ENCODE measurements around the gene SLF1. TPM values are rescaled to one million over a fixed set of nuclear protein-coding genes. Genes with fewer than 3 reads are reported as not detected.

Gene SLF1
- polyA plus RNA-seq, 1 of the 3 experiments (the other 2 are of a cell fraction), result 5.5 TPM

- Histone ChIP-seq H3K9ac (no peak overlapping the region), H3K79me2 (ENCODE audit: insufficient read depth) (no peaks in the 10 kb centered on the region), H3F3A (replicated peaks; ENCODE audit: insufficient read depth) (no peaks in the 10 kb centered on the region), H3K27me3 (ENCODE audit: insufficient read depth) (no peaks in the 10 kb centered on the region), H3K9me3 (no peaks in the 10 kb centered on the region), H3K4me1 (ENCODE audit: control insufficient read depth in 1 of 2, insufficient read depth in 2 of 2, low read depth in 1 of 2, low read length in 1 of 2) (no peaks in the 10 kb centered on the region; a peak in 1 of 4 replicates), H3K4me3 (ENCODE audit: low read depth in 2 of 2, low read length in 1 of 2) (no peak overlapping the region), H3K4me2 (no peak overlapping the region), H3K27ac (ENCODE audit: low read depth in 2 of 2, low read length in 1 of 2) (no peak overlapping the region), H3K36me3 (replicated peaks in 1 of 2; ENCODE audit: control insufficient read depth in 1 of 2, insufficient read depth in 2 of 2, low read length in 1 of 2) (peaks cover 11 to 59% of the 10 kb centered on the region in 2 experiments), H3K9me2 (no peaks in the 10 kb centered on the region), H4K20me1 (ENCODE audit: insufficient read depth) (no peaks in the 10 kb centered on the region), H2AFZ (ENCODE audit: low read depth) (no peak overlapping the region)
- DNase-seq, result no peak
- ChIA-PET CTCF (interaction anchor here (0.8 kb wide), 1 partner anchor 26 kb away, joined by 3 read pairs; no protein-coding TSS in a partner anchor), POLR2A (no interaction called here)
- TF ChIP-seq IRF3 (IDR thresholded peaks at IDR 0.05; ENCODE audit: low read depth, low read length), result no peak
Observed at GRCh38 chr5:94711785-94712184, 93.3 kb downstream of the SLF1 start.

GRCh38 chr5:94715768-94716167 is 97.3 kb downstream of the SLF1 start:
- no peak overlapping the region for H3K27ac ChIP-seq (ENCODE audit: low read depth in 2 of 2, low read length in 1 of 2)
- H3F3A ChIP-seq (replicated peaks; ENCODE audit: insufficient read depth), result no peaks in the 10 kb centered on the region
- H3K36me3 ChIP-seq (replicated peaks in 1 of 2; ENCODE audit: control insufficient read depth in 1 of 2, insufficient read depth in 2 of 2, low read length in 1 of 2), result peaks cover 7 to 33% of the 10 kb centered on the region in 2 experiments
- no peaks in the 10 kb centered on the region for H3K27me3 ChIP-seq (ENCODE audit: insufficient read depth)
- H3K9me3 ChIP-seq, result no peaks in the 10 kb centered on the region
- no peaks in the 10 kb centered on the region for H3K79me2 ChIP-seq (ENCODE audit: insufficient read depth)
- ChIA-PET CTCF (interaction anchor here (0.7 kb wide), 1 partner anchor 254 kb away, joined by 3 read pairs; no protein-coding TSS in a partner anchor), POLR2A (interaction anchor here (0.6 kb wide), 1 partner anchor 1133 kb away, joined by 4 read pairs; no protein-coding TSS in a partner anchor)
- no peak overlapping the region for H2AFZ ChIP-seq (ENCODE audit: low read depth)
- 80% methylated on average over 3 of the region's 3 CpGs for WGBS (ENCODE audit: low lambda C conversion rate)
- H3K4me1 ChIP-seq (ENCODE audit: control insufficient read depth in 1 of 2, insufficient read depth in 2 of 2, low read depth in 1 of 2, low read length in 1 of 2), result no peaks in the 10 kb centered on the region
- no peaks in the 10 kb centered on the region for H3K9me2 ChIP-seq
- H3K9ac ChIP-seq, result no peak overlapping the region
- no peak overlapping the region for H3K4me3 ChIP-seq (ENCODE audit: low read depth in 2 of 2, low read length in 1 of 2)
- no peak overlapping the region for H3K4me2 ChIP-seq
- DNase-seq, result no peak
- TF ChIP-seq PBX3 (IDR thresholded peaks at IDR 0.05) (no peak), FOXM1 (IDR thresholded peaks at IDR 0.05; ENCODE audit: low read depth) (no peak)
- H4K20me1 ChIP-seq (ENCODE audit: insufficient read depth), result no peaks in the 10 kb centered on the region

- Histone ChIP-seq H3K4me1 (ENCODE audit: control insufficient read depth in 1 of 2, insufficient read depth in 2 of 2, low read depth in 1 of 2, low read length in 1 of 2) (no peaks in the 10 kb centered on the region; a peak in 1 of 4 replicates), H3K27me3 (ENCODE audit: insufficient read depth) (no peaks in the 10 kb centered on the region), H3K4me2 (no peak overlapping the region), H3K79me2 (ENCODE audit: insufficient read depth) (no peaks in the 10 kb centered on the region), H3K9ac (no peak overlapping the region), H3K4me3 (ENCODE audit: low read depth in 2 of 2, low read length in 1 of 2) (no peak overlapping the region), H3F3A (replicated peaks; ENCODE audit: insufficient read depth) (no peaks in the 10 kb centered on the region), H3K9me2 (no peaks in the 10 kb centered on the region), H3K27ac (ENCODE audit: low read depth in 2 of 2, low read length in 1 of 2) (no peak overlapping the region), H3K9me3 (no peaks in the 10 kb centered on the region), H2AFZ (ENCODE audit: low read depth) (no peak overlapping the region; the same call in 1 of the 2 replicates), H4K20me1 (ENCODE audit: insufficient read depth) (no peaks in the 10 kb centered on the region), H3K36me3 (replicated peaks in 1 of 2; ENCODE audit: control insufficient read depth in 1 of 2, insufficient read depth in 2 of 2, low read length in 1 of 2) (no peaks in the 10 kb centered on the region)
- POLR2A ChIA-PET, result no interaction called here
- WGBS (ENCODE audit: low lambda C conversion rate), result 79% methylated on average over 1 of the region's 1 CpG
- DNase-seq, result no peak
- CTCF ChIA-PET, result interaction anchor here (3.0 kb wide), 1 partner anchor 13 kb away, joined by 15 read pairs; no protein-coding TSS in a partner anchor
- TF ChIP-seq TAF1 (IDR thresholded peaks at IDR 0.05; ENCODE audit: borderline replicate concordance, low read depth, low read length) (no peak), RAD21 (IDR thresholded peaks at IDR 0.05; ENCODE audit: low read length) (no peak), EP300 (IDR thresholded peaks at IDR 0.05; ENCODE audit: borderline replicate concordance in 1 of 2, low read depth in 1 of 2, low read length in 1 of 2) (no peak), NFIC (IDR thresholded peaks at IDR 0.05; ENCODE audit: borderline replicate concordance) (no peak), GABPA (IDR thresholded peaks at IDR 0.05; ENCODE audit: low read depth) (no peak), GATA2 (CRISPR knock-in tag; IDR thresholded peaks at IDR 0.05) (no peak), CTCF (IDR thresholded peaks at IDR 0.05) (no peak), JUND (IDR thresholded peaks at IDR 0.05) (no peak), REST (IDR thresholded peaks at IDR 0.05; ENCODE audit: low read depth, low read length) (no peak), USF2 (IDR thresholded peaks at IDR 0.05; ENCODE audit: borderline replicate concordance, low read depth, low read length) (no peak)
Observed at GRCh38 chr5:94725142-94725541, 106.7 kb downstream of the SLF1 start.

All from SK-N-SH (cell line).